A673 (cell line): ENCODE data around the gene SOD3. TPM values are rescaled to one million over a fixed set of nuclear protein-coding genes. Genes with fewer than 3 reads are reported as not detected.

Experiments
- BruUV-seq: library from RNA; stranded (reverse); fragments of 400-500 nt; replicated peaks from 2 replicates; lab custom pipeline; 2021; lab: Mats Ljungman, UMichigan
- CTCF ChIA-PET: fragments of 300-600 bp; sonication (Branson Sonifier 250); formaldehyde crosslinking; loops from one replicate; lab custom pipeline; 2022; ENCODE audit warnings: antibody characterized with exemption; lab: Charles Lee
- POLR2A ChIA-PET: fragments of 300-600 bp; sonication (Branson Sonifier 250); formaldehyde crosslinking; loops from one replicate; lab custom pipeline; 2022; ENCODE audit warnings: antibody characterized with exemption; ENCODE audit not compliant: low non-redundant PET; lab: Charles Lee
- DNase-seq: peaks from one replicate; pipeline ENCODE4 v3.0.0-alpha.2; 2015; ENCODE audit warnings: low spot score
- H3K27ac ChIP-seq: fragments of 200-600 bp; sonication (generic); 2 replicates; pipeline ENCODE4 v1.5.1; 2016; ENCODE audit warnings: mixed run types, low read depth, mild to moderate bottlenecking, mixed read lengths, antibody characterized with exemption, low read length; ENCODE audit not compliant: poor library complexity, severe bottlenecking
- H3K27me3 ChIP-seq: fragments of 200-600 bp; sonication (generic); replicated peaks from 2 replicates; pipeline ENCODE4 v1.6.1; 2017; ENCODE audit warnings: mixed run types, low read depth, mild to moderate bottlenecking, mixed read lengths, antibody characterized with exemption, low read length; ENCODE audit not compliant: insufficient read depth, poor library complexity
- H3K36me3 ChIP-seq: fragments of 200-600 bp; sonication (generic); 2 replicates; pipeline ENCODE4 v1.6.1; 2016; ENCODE audit warnings: mixed run types, mild to moderate bottlenecking, mixed read lengths, antibody characterized with exemption, low read length; ENCODE audit not compliant: insufficient read depth, poor library complexity, severe bottlenecking
- H3K4me1 ChIP-seq: fragments of 200-600 bp; sonication (generic); 2 replicates; pipeline ENCODE4 v1.6.1; 2017; ENCODE audit warnings: mixed run types, mild to moderate bottlenecking, mixed read lengths, antibody characterized with exemption, low read length; ENCODE audit not compliant: insufficient read depth, poor library complexity, severe bottlenecking
- H3K4me3 ChIP-seq: fragments of 200-600 bp; sonication (generic); 2 replicates; pipeline ENCODE4 v1.5.1; 2016; ENCODE audit warnings: low read depth, mixed run types, mild to moderate bottlenecking, mixed read lengths, low read length; ENCODE audit not compliant: poor library complexity, severe bottlenecking
- H3K9me3 ChIP-seq: fragments of 200-600 bp; sonication (generic); 2 replicates; pipeline ENCODE4 v1.6.1; 2016; ENCODE audit warnings: mixed run types, low read depth, mild to moderate bottlenecking, mixed read lengths, antibody characterized with exemption, low read length; ENCODE audit not compliant: poor library complexity, severe bottlenecking
- EZH2 ChIP-seq: fragments of 200-600 bp; sonication (generic); IDR thresholded peaks from 2 replicates; pipeline ENCODE4 v1.6.1; 2017; ENCODE audit warnings: borderline replicate concordance, low read depth, mild to moderate bottlenecking, mixed read lengths, antibody characterized with exemption, low read length; ENCODE audit not compliant: poor library complexity, severe bottlenecking
- intact Hi-C: fragments of 100-400 bp; cut with micrococcal nuclease; formaldehyde crosslinking; loops from one replicate; pipeline ENCODE4 v1.10.0; 2022; ENCODE audit not compliant: unreplicated experiment
- total RNA-seq: library from RNA; stranded (reverse); gene quantifications from 2 replicates; pipeline ENCODE4 v1.2.3, GENCODE V29; 2021
- TF ChIP-seq, protein P1 (sequence below): fragments of 300-800, 200-600 bp; sonication (generic); conservative IDR thresholded peaks from 2 replicates; pipeline ENCODE4 v1.5.1; 2017; ENCODE audit warnings: low read depth, mild to moderate bottlenecking, antibody characterized with exemption, low read length, moderate library complexity, mixed read lengths

The SOD3 gene
- total RNA-seq, 1 experiment from 2014 or later, result not detected

DNA sequence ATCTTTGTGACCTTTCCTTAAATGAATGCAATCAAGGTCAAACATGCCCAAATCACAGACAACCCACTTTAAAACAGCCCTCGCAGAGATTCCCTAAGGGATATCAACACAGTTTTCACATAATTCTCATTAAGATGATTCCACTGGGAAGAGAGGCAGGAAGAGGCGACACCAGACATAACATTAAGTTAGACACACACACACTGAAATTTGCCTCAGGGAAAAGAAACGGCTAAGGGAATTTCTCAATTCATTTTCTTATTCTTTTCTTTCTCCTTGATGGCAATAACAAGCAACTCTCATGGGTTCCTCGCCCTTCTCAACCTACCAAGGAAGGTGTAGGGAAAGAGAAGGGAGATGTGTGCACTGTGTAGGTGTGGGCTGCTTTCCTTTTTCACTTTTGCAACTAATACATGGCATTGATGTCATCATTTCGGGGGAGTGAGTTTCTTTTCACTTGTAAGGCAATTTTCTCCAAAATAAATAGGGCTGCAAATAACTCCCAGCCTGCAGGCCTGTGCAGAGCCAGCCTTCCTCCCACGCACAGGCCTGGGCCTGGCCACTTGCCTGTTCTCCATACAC, 41.4 kb downstream of the SOD3 start:
- H3K9me3 ChIP-seq, result no peaks in the 10 kb centered on the region
- POLR2A ChIA-PET, result no interaction called here
- CTCF ChIA-PET, result no interaction called here

DNA sequence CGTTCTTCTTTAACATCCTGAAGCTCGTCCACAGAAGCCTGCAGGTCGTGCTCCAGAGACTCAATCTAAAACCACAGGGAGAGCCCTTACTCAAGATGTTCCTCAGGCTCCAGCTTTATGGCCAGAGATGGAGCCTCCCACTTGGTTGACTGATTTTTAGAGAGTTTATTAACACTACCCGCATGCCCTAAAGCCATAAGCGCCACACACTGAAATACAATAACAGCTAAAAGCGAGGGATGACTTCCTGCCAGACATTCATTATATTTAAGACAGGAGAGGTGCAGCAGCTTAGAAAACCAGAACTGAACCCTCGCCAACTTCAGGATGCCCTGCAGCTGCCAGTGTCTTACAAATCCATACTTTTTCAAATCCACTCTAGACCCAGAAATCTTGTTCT, 42.0 kb downstream of the SOD3 start:
- Histone ChIP-seq H3K9me3 (no peaks in the 10 kb centered on the region), H3K4me1 (no peaks in the 10 kb centered on the region), H3K4me3 (no peak overlapping the region), H3K27ac (no peak overlapping the region), H3K27me3 (no peaks in the 10 kb centered on the region), H3K36me3 (no peaks in the 10 kb centered on the region)
- no peak for DNase-seq
- ChIA-PET CTCF (no interaction called here), POLR2A (no interaction called here)
- TF ChIP-seq EZH2, result no peak
- TF ChIP-seq, protein P1, sequence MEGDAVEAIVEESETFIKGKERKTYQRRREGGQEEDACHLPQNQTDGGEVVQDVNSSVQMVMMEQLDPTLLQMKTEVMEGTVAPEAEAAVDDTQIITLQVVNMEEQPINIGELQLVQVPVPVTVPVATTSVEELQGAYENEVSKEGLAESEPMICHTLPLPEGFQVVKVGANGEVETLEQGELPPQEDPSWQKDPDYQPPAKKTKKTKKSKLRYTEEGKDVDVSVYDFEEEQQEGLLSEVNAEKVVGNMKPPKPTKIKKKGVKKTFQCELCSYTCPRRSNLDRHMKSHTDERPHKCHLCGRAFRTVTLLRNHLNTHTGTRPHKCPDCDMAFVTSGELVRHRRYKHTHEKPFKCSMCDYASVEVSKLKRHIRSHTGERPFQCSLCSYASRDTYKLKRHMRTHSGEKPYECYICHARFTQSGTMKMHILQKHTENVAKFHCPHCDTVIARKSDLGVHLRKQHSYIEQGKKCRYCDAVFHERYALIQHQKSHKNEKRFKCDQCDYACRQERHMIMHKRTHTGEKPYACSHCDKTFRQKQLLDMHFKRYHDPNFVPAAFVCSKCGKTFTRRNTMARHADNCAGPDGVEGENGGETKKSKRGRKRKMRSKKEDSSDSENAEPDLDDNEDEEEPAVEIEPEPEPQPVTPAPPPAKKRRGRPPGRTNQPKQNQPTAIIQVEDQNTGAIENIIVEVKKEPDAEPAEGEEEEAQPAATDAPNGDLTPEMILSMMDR, result no peak
- intact Hi-C loops, result no loop called here
- no TSS peak for BruUV-seq

More for the DNA sequence above, 41.4 kb downstream of the SOD3 start:
- intact Hi-C loops, result no loop called here
- BruUV-seq, result no TSS peak
- no peak overlapping the region for H3K4me3 ChIP-seq
- H3K4me1 ChIP-seq, result no peaks in the 10 kb centered on the region
- no peaks in the 10 kb centered on the region for H3K36me3 ChIP-seq
- H3K27me3 ChIP-seq, result no peaks in the 10 kb centered on the region
- TF ChIP-seq, protein P1, result no peak
- TF ChIP-seq EZH2, result no peak
- no peak overlapping the region for H3K27ac ChIP-seq
- DNase-seq, result no peak

DNA sequence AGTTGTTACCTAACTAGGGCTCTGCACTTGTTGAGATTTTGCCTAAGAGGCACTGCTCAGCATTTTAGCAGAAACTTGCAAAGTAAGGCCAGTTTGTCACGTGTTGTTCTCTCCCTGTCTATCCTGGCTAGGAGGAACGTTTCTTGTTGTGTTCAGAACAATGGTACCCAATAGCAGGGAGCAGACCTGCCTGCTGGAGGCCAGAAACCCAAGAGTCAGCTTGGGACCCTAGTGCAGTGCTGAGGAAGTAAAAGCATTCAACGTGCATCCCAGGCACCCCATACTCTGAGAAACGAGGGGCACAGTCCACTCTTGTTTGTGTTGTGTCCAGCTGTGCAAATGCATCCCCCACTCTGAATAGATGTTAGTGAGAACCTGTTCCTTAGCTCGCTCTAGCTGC, 42.4 kb downstream of the SOD3 start:
- no peaks in the 10 kb centered on the region for H3K9me3 ChIP-seq
- no TSS peak for BruUV-seq
- H3K4me1 ChIP-seq, result no peaks in the 10 kb centered on the region
- no peaks in the 10 kb centered on the region for H3K27me3 ChIP-seq
- H3K27ac ChIP-seq, result no peak overlapping the region
- no peak for TF ChIP-seq EZH2
- TF ChIP-seq, protein P1, result no peak
- intact Hi-C loops, result no loop called here
- no peak overlapping the region for H3K4me3 ChIP-seq
- CTCF ChIA-PET, result no interaction called here
- H3K36me3 ChIP-seq, result no peaks in the 10 kb centered on the region
- POLR2A ChIA-PET, result no interaction called here
- DNase-seq, result no peak
